Neutrophil (primary cell): ENCODE data around the gene GAREM2.

Experiments
- H3K27ac ChIP-seq: fragments of 200-600 bp; sonication (generic); 2 replicates; pipeline ENCODE4 v1.5.1; 2016; ENCODE audit warnings: mild to moderate bottlenecking, moderate library complexity
- H3K27me3 ChIP-seq: fragments of 200-600 bp; sonication (generic); 2 replicates; pipeline ENCODE4 v1.6.0; 2016; ENCODE audit warnings: mild to moderate bottlenecking
- H3K36me3 ChIP-seq: fragments of 200-600 bp; sonication (generic); 2 replicates; pipeline ENCODE4 v1.5.1; 2017
- H3K4me1 ChIP-seq, 2 experiments: fragments of 200-600 bp in 1 of 2; sonication (generic) in 1 of 2; 1 replicate in 1 of 2; 2 replicates in 1 of 2; pipeline versions ENCODE4 v1.5.1 to v1.6.1; 2013 to 2016; ENCODE audit warnings: low read depth in 1 of 2, low read length in 1 of 2, mild to moderate bottlenecking in 1 of 2, moderate library complexity in 1 of 2; ENCODE audit not compliant: control insufficient read depth in 1 of 2, insufficient read depth in 1 of 2
- H3K4me3 ChIP-seq, 2 experiments: fragments of 200-600 bp in 1 of 2; sonication (generic) in 1 of 2; 1 replicate in 1 of 2; 2 replicates in 1 of 2; pipeline ENCODE4 v1.5.1; 2013 to 2016; ENCODE audit warnings: low read depth in 1 of 2, low read length in 1 of 2, mild to moderate bottlenecking in 1 of 2, moderate library complexity in 1 of 2
- H3K9me3 ChIP-seq: fragments of 200-600 bp; sonication (generic); 2 replicates; pipeline ENCODE4 v1.5.1; 2016
- TF ChIP-seq, protein P1 (sequence below): fragments of 200-600 bp; sonication (generic); IDR thresholded peaks from 2 replicates; pipeline ENCODE4 v1.5.1; 2016; ENCODE audit warnings: antibody characterized with exemption

GAREM2 gene

DNA sequence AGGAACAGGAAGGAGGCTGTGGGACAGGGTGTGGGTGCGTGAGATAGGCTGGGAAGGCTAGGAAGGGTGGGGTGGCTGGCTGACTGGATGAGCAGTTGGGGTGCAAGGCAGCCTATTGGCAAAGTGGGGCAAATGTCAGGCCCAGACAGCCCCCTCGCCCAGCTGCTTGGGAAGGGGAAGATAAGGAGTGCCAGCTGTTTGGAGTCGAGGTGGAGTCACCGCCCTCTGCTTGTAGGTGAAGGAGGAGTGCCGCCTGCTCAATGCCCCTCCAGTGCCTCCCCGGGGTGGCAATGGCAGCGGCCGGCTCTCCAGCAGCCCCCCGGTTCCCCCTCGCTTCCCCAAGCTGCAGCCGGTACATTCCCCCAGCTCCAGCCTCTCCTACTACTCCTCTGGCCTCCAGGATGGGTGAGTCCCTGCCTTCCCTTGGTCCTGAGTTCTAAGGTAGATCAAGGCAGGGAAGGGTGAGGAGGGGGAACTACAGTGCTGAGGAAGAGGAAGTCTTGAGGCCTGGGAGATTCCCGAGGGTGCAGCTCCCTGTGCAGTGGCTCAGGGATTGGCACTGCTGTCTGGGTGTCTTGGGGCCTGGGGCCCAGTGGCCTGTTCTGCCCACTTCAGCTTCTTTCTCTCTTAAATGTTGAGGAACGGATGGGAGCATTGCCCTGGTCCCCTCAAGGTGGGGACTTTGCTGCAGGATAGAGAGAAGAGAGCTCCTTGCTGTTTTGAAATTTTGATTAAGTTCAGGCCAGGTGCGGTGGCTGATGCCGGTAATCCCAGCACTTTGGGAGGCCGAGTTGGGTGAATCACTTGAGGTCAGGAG is 13.3 kb downstream of the GAREM2 start:
- peaks cover 8 to 9% of the 10 kb centered on the region in 2 experiments for H3K4me1 ChIP-seq
- H3K9me3 ChIP-seq = no peaks in the 10 kb centered on the region
- peaks cover 55% of the 10 kb centered on the region for H3K27me3 ChIP-seq
- H3K36me3 ChIP-seq = peaks cover 20% of the 10 kb centered on the region
- TF ChIP-seq, protein P1, sequence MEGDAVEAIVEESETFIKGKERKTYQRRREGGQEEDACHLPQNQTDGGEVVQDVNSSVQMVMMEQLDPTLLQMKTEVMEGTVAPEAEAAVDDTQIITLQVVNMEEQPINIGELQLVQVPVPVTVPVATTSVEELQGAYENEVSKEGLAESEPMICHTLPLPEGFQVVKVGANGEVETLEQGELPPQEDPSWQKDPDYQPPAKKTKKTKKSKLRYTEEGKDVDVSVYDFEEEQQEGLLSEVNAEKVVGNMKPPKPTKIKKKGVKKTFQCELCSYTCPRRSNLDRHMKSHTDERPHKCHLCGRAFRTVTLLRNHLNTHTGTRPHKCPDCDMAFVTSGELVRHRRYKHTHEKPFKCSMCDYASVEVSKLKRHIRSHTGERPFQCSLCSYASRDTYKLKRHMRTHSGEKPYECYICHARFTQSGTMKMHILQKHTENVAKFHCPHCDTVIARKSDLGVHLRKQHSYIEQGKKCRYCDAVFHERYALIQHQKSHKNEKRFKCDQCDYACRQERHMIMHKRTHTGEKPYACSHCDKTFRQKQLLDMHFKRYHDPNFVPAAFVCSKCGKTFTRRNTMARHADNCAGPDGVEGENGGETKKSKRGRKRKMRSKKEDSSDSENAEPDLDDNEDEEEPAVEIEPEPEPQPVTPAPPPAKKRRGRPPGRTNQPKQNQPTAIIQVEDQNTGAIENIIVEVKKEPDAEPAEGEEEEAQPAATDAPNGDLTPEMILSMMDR = no peak
- H3K27ac ChIP-seq = no peak overlapping the region
- no peak overlapping the region for H3K4me3 ChIP-seq

DNA sequence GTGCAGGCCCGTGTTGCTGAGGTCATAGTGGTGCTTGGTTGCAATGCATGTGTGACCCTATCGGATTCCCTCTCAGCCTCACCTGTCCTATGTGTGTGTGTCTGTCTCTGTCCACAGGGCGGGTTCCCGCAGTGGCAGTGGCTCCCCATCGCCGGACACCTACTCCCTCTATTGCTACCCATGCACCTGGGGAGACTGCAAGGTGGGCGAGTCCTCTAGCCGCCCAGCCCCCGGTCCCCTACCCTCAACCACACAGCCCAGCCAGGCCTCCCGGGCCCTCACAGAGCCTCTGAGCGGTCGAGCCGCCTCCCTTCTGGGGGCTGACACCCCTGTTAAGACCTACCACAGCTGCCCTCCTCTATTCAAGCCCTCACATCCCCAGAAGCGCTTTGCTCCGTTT is 14.2 kb downstream of the GAREM2 start:
- H3K4me3 ChIP-seq = no peak overlapping the region
- TF ChIP-seq, protein P1 = no peak
- no peaks in the 10 kb centered on the region for H3K9me3 ChIP-seq
- H3K27ac ChIP-seq = no peak overlapping the region
- peaks cover 8 to 9% of the 10 kb centered on the region in 2 experiments for H3K4me1 ChIP-seq
- H3K27me3 ChIP-seq = peaks cover 47% of the 10 kb centered on the region
- H3K36me3 ChIP-seq = peaks cover 29% of the 10 kb centered on the region

DNA sequence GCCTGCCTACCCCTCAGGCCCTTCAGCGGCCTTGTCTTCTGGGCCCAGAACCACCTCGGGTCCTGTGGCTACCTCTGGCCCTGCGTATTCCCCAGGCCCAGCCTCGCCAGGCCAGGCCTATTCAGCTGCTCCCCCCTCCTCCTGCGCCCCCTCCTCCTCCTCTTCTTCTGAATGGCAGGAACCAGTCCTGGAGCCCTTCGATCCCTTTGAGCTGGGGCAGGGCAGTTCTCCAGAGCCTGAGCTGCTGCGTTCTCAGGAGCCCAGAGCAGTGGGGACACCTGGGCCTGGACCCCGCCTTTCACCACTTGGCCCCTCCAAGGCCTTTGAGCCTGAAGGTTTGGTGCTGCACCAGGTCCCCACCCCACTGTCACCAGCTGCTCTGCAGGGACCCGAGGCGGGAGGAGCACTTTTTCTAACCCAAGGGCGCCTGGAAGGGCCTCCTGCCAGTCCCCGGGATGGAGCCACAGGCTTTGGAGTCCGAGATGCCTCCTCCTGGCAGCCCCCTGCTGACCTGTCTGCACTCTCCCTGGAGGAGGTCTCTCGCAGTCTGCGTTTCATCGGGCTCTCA is 14.7 kb downstream of the GAREM2 start:
- Histone ChIP-seq H3K27me3 (peaks cover 42% of the 10 kb centered on the region), H3K27ac (no peak overlapping the region), H3K36me3 (peaks cover 34% of the 10 kb centered on the region), H3K9me3 (no peaks in the 10 kb centered on the region), H3K4me1 (peaks cover 8 to 9% of the 10 kb centered on the region in 2 experiments), H3K4me3 (no peak overlapping the region)
- TF ChIP-seq, protein P1 = no peak

DNA sequence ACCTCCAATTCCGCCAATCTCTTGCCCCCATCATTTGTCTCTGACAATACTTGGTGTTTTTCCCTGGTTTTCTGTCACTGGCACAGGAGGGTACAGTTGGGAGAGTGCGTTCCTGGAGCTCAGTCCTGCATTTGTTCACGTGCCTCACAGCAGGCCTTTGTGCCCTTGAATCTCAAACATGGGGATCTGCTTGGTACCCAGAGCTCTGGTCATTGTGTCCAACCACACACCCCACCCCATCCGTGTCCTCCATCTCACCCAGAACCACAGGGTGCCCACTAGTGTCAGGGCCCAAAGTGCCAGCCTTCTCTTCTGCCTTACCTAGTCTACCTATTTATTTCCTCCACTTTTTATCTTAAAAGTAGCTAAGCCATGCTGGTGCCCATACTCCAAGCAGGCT is 16.2 kb downstream of the GAREM2 start:
- Histone ChIP-seq H3K27ac (no peak overlapping the region), H3K9me3 (no peaks in the 10 kb centered on the region), H3K36me3 (peaks cover 49% of the 10 kb centered on the region), H3K4me1 (peaks cover 8 to 9% of the 10 kb centered on the region in 2 experiments), H3K4me3 (no peak overlapping the region), H3K27me3 (peaks cover 27% of the 10 kb centered on the region)
- TF ChIP-seq, protein P1 = no peak

DNA sequence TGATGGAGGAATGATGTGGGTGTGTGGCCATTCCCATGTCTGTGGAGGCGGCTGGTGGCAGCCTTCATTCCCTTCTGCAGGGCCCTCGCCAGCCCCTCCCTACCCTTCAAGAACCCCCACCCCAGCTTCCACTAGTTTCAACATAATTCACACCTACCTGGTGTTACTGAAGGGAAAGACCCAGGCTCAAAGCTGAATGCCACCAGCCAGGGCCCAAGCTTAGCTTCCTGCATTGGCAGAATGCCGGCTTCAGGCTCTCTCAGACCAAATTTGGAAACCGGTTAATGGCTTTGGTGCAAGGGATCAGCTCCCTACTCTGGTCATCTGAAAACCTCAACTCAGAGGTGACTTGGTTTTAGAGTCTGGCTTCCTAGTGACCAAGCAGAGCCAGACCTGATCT is 16.9 kb downstream of the GAREM2 start:
- no peak overlapping the region for H3K27ac ChIP-seq
- H3K36me3 ChIP-seq = peaks cover 56% of the 10 kb centered on the region
- H3K9me3 ChIP-seq = no peaks in the 10 kb centered on the region
- TF ChIP-seq, protein P1 = no peak
- no peak overlapping the region for H3K4me3 ChIP-seq
- H3K4me1 ChIP-seq = peaks cover 4 to 5% of the 10 kb centered on the region in 2 experiments
- peaks cover 21% of the 10 kb centered on the region for H3K27me3 ChIP-seq
